HepG2 (cell line): ENCODE data around the gene SYP. TPM values are rescaled to one million over a fixed set of nuclear protein-coding genes. Genes with fewer than 3 reads are reported as not detected.

ENCODE experiments used
- ERF ChIP-seq: IDR thresholded peaks from 2 replicates; pipeline ENCODE4 v1.6.1; 2018; ENCODE audit warnings: missing biosample characterization, missing genetic modification reagents
- NAIF1 ChIP-seq: sonication (generic); formaldehyde crosslinking; IDR thresholded peaks from 2 replicates; pipeline ENCODE4 v1.5.0; 2020; ENCODE audit warnings: mild to moderate bottlenecking, missing genetic modification reagents, borderline replicate concordance
- NFYB ChIP-seq: sonication (generic); formaldehyde crosslinking; IDR thresholded peaks from 2 replicates; pipeline ENCODE4 v1.4.0; 2020; ENCODE audit warnings: missing genetic modification reagents
- NR2F2 ChIP-seq: IDR thresholded peaks from 2 replicates; pipeline ENCODE4 v1.6.1; 2012; ENCODE audit warnings: low read depth, inconsistent platforms, borderline replicate concordance
- PHB2 ChIP-seq: fragments of 450-650 bp; IDR thresholded peaks from 2 replicates; pipeline ENCODE4 v1.6.1; 2018; ENCODE audit not compliant: partially characterized antibody
- SATB2 ChIP-seq: sonication (generic); formaldehyde crosslinking; IDR thresholded peaks from 2 replicates; pipeline ENCODE4 v1.5.0; 2020; ENCODE audit warnings: missing genetic modification reagents
- ZNF143 ChIP-seq: sonication (generic); formaldehyde crosslinking; IDR thresholded peaks from 2 replicates; pipeline ENCODE4 v1.4.0; 2020; ENCODE audit warnings: missing genetic modification reagents
- ZNF883 ChIP-seq: sonication (generic); formaldehyde crosslinking; IDR thresholded peaks from 2 replicates; pipeline ENCODE4 v1.5.1; 2020; ENCODE audit warnings: mild to moderate bottlenecking, missing genetic modification reagents; ENCODE audit errors: not compliant biosample characterization
- polyA plus RNA-seq, 8 experiments: library from polyadenylated mRNA; depleted of rRNA in 3 of 8; stranded (reverse) in 7 of 8; unstranded in 1 of 8; fragments of >200 nt; fragmentation: Illumina TruSeq in 4 of 8; extraction: Trizol in 4 of 8; gene quantifications; 2 replicates each; pipeline versions ENCODE4 v1.2.1 to v1.2.3, GENCODE V29; 2011 to 2016; ENCODE audit warnings: low read depth in 4 of 8, missing spikeins in 1 of 8, mixed read lengths in 1 of 8; ENCODE audit not compliant: insufficient read depth in 1 of 8
- total RNA-seq, 5 experiments: library from RNA; depleted of rRNA; stranded (reverse); fragments of >200 nt; fragmentation: Illumina TruSeq; extraction: Trizol; gene quantifications; 2 replicates each; pipeline ENCODE4 v1.2.3, GENCODE V29; 2016; ENCODE audit warnings: low read depth in 1 of 5
- TF ChIP-seq, protein P1 (sequence below): sonication (generic); formaldehyde crosslinking; IDR thresholded peaks from 2 replicates; pipeline ENCODE4 v1.8.1; 2023; ENCODE audit warnings: mild to moderate bottlenecking, moderate library complexity, missing genetic modification reagents
- TF ChIP-seq, protein P2 (sequence below), 2 experiments: sonication (generic) in 1 of 2; formaldehyde crosslinking in 1 of 2; IDR thresholded peaks; 2 replicates each; pipeline versions ENCODE4 v1.4.0 to v1.6.1; 2016 to 2020; ENCODE audit warnings: borderline replicate concordance in 1 of 2, low read depth in 1 of 2, mild to moderate bottlenecking in 1 of 2, missing genetic modification reagents in 1 of 2
- TF ChIP-seq, protein P3 (sequence below): sonication (generic); formaldehyde crosslinking; IDR thresholded peaks from 2 replicates; pipeline ENCODE4 v1.4.0; 2020; ENCODE audit warnings: missing genetic modification reagents
- TF ChIP-seq, protein P4 (sequence below): sonication (generic); formaldehyde crosslinking; IDR thresholded peaks from 2 replicates; pipeline ENCODE4 v1.8.1; 2023; ENCODE audit warnings: missing genetic modification reagents, inconsistent platforms, borderline replicate concordance
- TF ChIP-seq, protein P5 (sequence below): sonication (generic); formaldehyde crosslinking; IDR thresholded peaks from 2 replicates; pipeline ENCODE4 v1.5.0; 2020; ENCODE audit warnings: mild to moderate bottlenecking, missing genetic modification reagents
- TF ChIP-seq, protein P6 (sequence below): sonication (generic); formaldehyde crosslinking; IDR thresholded peaks from 2 replicates; pipeline ENCODE4 v1.5.0; 2020; ENCODE audit warnings: missing genetic modification reagents

SYP gene
- total and polyA plus RNA-seq, 2 of the 13 experiments (the other 11 are each of a cell fraction or from before 2014, with no cell fraction given) = 2.0 to 2.5 TPM

DNA sequence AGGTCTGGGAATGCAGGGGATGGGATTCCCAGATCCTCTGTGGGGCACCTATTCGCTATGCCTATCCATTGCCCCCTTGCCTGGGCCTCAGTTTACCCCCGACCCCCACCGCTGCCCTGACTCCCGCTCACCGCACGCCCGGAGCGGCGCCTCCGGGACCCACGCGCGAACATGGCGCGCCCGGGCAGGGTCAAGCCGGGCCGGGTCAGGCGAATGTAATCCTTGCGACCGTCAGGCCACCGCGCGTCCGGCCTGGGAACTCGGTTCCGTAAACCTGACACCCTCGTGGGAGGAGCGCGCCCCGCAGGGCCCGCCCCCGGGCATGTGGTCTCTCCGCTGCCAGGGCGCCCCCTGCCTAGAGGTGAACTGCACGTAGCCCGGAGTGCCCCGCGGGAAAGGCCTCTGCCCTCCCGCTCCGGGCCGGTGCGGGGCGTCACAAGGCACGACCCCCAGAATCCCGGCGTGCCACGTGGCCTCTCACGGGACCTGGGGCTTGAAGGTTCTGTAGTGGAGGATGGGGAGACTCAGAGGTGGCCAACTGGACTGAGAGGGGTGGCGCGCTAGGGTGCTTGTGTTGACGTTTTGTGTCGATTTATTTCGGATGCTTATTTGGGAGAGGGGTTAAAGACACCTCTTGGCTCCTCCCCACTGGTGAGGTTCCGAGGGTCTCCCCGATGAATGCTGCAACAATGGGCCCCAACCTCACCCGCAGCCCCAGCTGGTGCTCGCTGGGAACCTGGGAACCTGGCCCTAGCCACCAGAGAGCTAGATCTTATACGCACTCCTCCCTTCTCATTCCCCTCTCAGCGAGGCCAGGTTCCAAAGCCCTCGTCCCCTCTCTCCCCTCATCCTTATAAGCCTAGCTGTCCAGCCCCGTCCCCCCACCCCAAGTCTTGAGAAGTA, 13.6 kb downstream of the SYP start, which contains the start of gene PRICKLE3 (continued):
- TF ChIP-seq, protein P1, sequence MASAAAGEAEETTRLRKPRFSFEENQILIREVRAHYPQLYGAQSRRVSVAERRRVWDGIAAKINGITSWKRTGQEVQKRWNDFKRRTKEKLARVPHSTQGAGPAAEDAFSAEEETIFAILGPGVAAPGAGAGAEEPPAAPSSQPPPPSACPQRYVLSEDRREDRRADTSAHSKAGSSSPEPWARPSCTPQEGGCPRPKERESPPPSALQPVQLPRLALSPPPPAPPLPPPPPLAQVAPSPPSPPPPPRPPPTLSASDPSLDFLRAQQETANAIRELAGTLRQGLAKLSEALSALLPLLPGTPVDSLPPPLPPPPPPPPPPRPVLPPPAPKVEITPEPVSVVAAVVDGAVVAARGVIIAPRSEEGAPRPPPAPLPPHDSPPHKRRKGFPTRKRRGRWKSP (CRISPR knock-in tag) = 0 out of 2 replicates have a peak, but pooled peaks have one; percentile 41
- TF ChIP-seq, protein P2, sequence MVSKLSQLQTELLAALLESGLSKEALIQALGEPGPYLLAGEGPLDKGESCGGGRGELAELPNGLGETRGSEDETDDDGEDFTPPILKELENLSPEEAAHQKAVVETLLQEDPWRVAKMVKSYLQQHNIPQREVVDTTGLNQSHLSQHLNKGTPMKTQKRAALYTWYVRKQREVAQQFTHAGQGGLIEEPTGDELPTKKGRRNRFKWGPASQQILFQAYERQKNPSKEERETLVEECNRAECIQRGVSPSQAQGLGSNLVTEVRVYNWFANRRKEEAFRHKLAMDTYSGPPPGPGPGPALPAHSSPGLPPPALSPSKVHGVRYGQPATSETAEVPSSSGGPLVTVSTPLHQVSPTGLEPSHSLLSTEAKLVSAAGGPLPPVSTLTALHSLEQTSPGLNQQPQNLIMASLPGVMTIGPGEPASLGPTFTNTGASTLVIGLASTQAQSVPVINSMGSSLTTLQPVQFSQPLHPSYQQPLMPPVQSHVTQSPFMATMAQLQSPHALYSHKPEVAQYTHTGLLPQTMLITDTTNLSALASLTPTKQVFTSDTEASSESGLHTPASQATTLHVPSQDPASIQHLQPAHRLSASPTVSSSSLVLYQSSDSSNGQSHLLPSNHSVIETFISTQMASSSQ (IDR thresholded peaks at IDR 0.05; ENCODE audit: low read depth) = no peak
- TF ChIP-seq, protein P2 (CRISPR knock-in tag; IDR thresholded peaks at IDR 0.05; ENCODE audit: borderline replicate concordance) = no peak
- TF ChIP-seq, protein P3, sequence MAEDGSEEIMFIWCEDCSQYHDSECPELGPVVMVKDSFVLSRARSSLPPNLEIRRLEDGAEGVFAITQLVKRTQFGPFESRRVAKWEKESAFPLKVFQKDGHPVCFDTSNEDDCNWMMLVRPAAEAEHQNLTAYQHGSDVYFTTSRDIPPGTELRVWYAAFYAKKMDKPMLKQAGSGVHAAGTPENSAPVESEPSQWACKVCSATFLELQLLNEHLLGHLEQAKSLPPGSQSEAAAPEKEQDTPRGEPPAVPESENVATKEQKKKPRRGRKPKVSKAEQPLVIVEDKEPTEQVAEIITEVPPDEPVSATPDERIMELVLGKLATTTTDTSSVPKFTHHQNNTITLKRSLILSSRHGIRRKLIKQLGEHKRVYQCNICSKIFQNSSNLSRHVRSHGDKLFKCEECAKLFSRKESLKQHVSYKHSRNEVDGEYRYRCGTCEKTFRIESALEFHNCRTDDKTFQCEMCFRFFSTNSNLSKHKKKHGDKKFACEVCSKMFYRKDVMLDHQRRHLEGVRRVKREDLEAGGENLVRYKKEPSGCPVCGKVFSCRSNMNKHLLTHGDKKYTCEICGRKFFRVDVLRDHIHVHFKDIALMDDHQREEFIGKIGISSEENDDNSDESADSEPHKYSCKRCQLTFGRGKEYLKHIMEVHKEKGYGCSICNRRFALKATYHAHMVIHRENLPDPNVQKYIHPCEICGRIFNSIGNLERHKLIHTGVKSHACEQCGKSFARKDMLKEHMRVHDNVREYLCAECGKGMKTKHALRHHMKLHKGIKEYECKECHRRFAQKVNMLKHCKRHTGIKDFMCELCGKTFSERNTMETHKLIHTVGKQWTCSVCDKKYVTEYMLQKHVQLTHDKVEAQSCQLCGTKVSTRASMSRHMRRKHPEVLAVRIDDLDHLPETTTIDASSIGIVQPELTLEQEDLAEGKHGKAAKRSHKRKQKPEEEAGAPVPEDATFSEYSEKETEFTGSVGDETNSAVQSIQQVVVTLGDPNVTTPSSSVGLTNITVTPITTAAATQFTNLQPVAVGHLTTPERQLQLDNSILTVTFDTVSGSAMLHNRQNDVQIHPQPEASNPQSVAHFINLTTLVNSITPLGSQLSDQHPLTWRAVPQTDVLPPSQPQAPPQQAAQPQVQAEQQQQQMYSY (CRISPR knock-in tag) = no peak
- TF ChIP-seq, protein P4, sequence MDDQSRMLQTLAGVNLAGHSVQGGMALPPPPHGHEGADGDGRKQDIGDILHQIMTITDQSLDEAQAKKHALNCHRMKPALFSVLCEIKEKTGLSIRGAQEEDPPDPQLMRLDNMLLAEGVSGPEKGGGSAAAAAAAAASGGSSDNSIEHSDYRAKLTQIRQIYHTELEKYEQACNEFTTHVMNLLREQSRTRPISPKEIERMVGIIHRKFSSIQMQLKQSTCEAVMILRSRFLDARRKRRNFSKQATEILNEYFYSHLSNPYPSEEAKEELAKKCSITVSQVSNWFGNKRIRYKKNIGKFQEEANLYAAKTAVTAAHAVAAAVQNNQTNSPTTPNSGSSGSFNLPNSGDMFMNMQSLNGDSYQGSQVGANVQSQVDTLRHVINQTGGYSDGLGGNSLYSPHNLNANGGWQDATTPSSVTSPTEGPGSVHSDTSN (CRISPR knock-in tag) = no peak
- TF ChIP-seq, protein P5, sequence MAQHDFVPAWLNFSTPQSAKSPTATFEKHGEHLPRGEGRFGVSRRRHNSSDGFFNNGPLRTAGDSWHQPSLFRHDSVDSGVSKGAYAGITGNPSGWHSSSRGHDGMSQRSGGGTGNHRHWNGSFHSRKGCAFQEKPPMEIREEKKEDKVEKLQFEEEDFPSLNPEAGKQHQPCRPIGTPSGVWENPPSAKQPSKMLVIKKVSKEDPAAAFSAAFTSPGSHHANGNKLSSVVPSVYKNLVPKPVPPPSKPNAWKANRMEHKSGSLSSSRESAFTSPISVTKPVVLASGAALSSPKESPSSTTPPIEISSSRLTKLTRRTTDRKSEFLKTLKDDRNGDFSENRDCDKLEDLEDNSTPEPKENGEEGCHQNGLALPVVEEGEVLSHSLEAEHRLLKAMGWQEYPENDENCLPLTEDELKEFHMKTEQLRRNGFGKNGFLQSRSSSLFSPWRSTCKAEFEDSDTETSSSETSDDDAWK = no peak
- TF ChIP-seq SATB2 (CRISPR knock-in tag) (no peak), NFYB (CRISPR knock-in tag) (no peak), ERF (CRISPR knock-in tag) (0 out of 2 replicates have a peak, but pooled peaks have one; percentile 62), NAIF1 (no peak), ZNF883 (peak; percentile 24), PHB2 (no peak), NR2F2 (no peak), ZNF143 (0 out of 2 replicates have a peak, but pooled peaks have one; percentile 33)
- TF ChIP-seq, protein P6, sequence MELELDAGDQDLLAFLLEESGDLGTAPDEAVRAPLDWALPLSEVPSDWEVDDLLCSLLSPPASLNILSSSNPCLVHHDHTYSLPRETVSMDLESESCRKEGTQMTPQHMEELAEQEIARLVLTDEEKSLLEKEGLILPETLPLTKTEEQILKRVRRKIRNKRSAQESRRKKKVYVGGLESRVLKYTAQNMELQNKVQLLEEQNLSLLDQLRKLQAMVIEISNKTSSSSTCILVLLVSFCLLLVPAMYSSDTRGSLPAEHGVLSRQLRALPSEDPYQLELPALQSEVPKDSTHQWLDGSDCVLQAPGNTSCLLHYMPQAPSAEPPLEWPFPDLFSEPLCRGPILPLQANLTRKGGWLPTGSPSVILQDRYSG (CRISPR knock-in tag) = no peak
